Measurements from ENCODE around the gene C11orf21.
"Not testable (repeated sequence)": the region's sequence is repeated elsewhere in the genome, so short reads cannot be mapped to it uniquely, and the experiment has no call there.

Gene C11orf21

GRCh38 chr11:2301631-2302305 is at the start of gene C11orf21, which contains the start of gene TSPAN32:
C11orf21 (minus strand) TSS chr11:2301918; CDS start chr11:2301808, 110 bp downstream.
TSPAN32 (plus strand) TSS chr11:2302013; CDS start chr11:2302150, 137 bp downstream.
- DNase-seq: peak; percentile 85

DNA sequence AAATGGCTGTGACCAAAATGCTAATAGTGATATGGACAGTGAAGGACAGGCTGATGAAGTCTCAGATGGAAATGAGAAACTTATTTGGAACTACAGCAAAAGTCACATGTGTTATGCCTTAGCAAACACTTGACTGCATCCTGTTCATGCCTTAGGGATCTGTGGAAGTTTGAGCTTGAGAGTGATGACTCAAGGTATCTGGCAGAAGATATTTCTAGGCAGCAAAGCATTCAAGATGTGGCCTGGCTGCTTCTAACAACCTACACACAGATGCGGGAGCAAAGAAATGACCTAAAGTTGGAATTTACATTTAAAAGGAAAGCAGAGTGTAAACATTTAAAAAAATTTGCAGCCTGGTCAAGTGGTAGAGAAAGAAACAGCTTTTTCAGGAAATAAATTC is 47.3 kb upstream of the C11orf21 start:
- DNase-seq: no peak

GRCh38 chr11:2347308-2347830 is 45.7 kb upstream of the C11orf21 start:
- DNase-seq: no peak

GRCh38 chr11:2346586-2347307 is 45.0 kb upstream of the C11orf21 start:
- DNase-seq: no peak

- no peak for DNase-seq
Measured at GRCh38 chr11:2346014-2346413, 44.3 kb upstream of the C11orf21 start.

DNA sequence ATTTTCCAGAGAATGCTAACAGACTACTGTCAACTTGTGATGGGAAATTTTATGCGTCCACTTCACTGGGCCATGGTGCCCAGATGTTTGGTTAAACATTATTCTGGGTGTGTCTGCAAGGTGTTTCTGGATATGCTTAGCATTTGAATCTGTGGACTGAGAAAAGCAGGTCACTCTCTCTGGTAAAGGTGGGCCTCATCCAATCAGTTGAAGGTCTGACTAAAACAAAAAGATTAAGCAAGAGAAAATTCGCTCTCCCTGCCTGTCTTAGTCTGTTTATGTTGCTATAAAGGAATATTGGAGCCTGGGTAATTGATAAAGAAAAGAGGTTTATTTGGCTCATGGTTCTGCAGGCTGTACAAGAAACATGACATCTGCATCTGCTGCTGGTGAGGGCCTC is 43.3 kb upstream of the C11orf21 start:
- no peak for DNase-seq

DNA sequence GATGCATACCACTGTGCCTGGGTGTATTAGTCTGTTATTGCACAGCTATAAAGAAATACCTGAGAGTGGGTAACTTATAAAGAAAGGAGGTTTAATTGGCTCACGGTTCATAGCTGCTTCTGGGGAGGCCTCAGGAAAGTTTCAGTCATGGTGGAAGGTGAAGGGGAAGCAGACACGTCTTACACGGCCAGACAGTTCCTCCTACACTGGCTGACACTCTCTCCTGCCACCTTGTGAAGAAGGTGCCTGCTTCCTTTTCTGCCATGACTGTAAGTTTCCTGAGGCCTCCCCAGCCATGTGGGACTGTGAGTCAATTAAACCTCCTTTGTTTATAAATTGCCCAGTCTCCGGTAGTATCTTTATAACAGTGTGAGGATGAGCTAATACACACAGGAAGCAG is 41.8 kb upstream of the C11orf21 start:
- no peak for DNase-seq

DNA sequence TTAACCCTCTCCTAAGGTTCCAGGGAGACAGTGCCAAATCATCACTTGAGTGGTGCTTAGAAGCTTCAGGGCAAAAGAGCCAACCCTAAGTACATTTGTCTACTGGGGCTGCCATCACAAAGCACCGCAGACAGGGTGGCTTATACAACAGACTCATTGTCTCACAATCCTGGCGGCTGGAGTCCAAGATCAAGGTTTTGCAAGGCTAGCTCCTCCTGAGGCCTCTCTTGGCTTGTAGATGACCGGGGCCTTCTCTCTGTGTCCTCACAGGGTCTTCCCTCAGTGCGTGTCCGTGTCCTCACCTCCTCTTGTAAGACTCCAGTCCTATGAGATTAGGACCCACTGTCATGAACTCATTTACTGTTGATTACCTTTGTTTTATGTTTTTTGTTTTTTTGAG is 41.3 kb upstream of the C11orf21 start:
- DNase-seq: no peak

- no peak for DNase-seq
Measured at GRCh38 chr11:2342557-2342956, 40.8 kb upstream of the C11orf21 start.

DNA sequence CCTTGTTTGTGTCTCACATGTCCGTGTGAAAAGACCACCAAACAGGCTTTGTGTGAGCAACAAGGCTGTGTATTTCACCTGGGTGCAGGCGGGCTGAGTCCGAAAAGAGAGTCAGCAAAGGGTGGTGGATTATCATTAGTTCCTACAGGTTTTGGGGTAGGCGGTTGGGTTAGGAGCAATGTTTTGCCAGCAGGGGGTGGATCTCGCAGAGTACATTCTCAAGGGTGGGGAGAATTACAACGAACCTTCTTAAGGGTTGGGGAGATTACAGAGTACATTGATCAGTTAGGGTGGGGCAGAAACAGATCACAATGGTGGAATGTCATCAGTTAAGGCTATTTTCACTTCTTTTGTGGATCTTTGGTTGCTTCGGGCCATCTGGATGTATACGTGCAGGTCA is 37.0 kb upstream of the C11orf21 start:
- DNase-seq: not testable (repeated sequence)

DNA sequence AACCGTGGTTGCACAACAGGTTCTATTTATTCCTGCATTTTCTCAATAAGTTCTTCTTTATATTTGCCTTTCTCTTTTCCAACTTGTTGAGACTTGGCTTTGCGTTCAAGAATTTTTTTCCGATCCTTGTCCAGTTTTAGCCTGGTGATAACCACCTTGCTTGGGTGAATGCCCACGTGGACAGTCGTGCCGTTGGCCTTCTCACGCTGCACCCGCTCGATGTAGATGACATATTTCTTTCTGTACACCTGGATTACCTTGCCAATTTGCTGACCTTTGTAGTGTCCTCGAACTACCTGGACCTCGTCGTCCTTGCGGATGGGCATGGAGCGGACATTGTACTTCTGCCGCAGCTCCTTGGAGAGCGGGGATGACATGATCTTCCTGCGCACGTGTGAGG is 33.6 kb upstream of the C11orf21 start:
- DNase-seq: not testable (repeated sequence)

DNA sequence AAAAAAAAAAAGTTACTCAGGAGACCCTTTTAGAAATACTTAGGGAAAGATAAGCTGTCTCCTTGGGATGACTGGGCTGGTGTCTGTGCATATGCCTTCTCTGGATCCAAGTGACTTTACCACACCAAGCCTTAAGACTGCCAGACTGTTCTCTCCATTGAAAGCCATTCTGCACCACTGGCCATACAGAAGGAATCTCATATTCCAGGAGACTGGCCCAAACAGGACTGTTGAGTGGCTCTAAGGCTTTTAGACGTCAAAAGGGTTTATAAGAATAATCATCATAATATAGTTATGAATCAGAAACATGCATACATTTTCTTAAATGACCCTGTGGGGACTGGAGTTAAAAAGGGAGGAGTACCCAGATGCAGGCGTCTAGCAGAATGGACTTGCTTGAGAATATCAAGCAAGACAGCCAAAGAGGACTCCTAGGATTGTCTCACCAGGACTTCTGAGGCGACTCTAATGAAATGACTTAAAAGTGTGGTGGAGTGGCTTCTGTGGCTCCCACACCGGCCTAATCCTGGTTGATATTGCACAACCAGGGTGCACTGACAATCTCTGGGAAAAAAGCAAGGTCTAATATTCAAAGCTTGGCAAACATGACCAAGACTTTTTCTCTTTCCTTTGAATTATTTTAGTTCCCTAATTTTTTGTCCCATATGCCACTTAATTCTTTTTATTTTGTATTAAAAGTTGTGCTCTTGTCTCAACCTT is 31.9 kb upstream of the C11orf21 start:
- DNase-seq: not testable (repeated sequence)

- DNase-seq: not testable (repeated sequence)
Measured at GRCh38 chr11:2332569-2332968, 30.9 kb upstream of the C11orf21 start.

- no peak for DNase-seq
Measured at GRCh38 chr11:2331404-2331803, 29.7 kb upstream of the C11orf21 start.

DNA sequence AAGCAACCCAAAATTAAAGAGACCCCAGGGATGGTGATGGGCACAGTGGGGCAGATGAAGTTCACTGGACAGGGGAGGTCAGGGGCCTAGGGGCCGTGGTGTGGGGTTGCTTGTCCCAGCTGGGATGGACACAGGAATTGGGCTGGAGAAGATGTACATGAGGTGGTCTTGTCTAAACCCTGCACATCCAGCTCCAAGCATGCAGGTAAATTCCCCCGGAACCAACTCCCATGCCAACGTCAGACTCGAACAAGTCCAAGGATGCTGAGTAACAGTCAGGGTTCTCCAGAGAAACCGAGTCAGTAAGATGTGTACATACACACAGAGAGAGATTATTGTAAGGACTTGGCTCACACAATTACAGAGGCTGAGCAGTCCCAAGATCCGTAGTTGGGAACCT is 29.0 kb upstream of the C11orf21 start:
- DNase-seq: no peak

GRCh38 chr11:2329551-2329950 is 27.8 kb upstream of the C11orf21 start:
- no peak for DNase-seq

GRCh38 chr11:2328656-2329354 is 27.1 kb upstream of the C11orf21 start:
- DNase-seq: no peak

DNA sequence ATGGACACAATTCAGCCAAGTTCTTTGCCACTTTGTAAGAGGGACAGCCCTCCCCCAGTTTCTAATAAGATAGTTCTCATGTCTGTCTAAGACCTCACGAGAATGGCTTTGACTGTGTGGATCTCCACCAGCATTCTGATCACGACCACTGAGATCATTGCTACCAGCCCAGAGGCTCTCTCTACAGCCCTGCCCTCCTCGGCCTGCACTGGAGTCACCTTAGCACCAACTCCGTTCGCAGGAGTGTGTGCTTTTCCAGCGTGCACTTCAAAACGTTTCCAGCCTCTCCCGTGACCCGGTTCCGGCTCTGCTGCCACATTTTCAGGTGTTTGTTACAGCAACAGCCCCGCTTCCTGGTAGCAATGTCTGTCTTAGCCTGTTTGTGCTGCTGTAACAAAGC is 26.3 kb upstream of the C11orf21 start:
- DNase-seq: no peak

DNA sequence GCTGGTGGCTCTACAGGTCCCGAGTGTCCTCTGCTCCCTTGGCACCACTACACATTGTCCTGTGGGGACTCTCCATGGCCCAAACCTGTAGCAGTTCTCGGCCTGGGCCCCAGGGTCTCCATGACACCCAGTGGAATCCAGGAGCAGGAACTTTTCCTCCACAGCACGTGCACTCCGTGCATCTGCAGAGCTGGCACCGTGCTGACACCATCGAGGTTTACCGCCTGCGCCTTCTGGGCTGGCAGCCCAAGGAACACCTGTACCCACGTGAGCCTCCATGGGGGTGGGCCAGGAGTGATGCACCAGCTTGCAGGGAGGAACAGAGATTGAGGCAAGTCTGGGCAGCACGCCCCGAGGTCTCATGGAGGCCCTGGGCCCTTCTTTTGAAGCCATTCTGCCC is 25.3 kb upstream of the C11orf21 start:
- DNase-seq: no peak

DNA sequence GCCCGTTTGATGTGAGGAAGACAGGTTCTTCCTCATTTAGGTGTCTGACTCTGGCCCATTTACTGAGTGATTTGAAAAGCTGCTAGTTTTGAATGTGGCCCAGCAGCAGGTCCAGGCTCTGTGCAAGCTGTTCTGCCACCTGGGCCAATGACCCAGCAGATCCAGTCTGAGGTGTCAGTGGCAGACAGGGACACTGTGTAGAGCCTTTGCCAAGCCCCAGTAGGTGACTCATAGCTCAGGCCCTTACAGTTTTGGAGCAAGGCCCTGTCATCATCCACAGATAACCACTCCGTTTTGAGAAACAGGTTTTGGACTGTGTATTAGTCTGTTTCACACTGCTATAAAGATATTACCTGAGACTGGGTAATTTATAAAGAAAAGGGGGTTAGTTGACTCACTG is 24.0 kb upstream of the C11orf21 start:
- DNase-seq: no peak

- no peak for DNase-seq
Measured at GRCh38 chr11:2325123-2325522, 23.4 kb upstream of the C11orf21 start.

DNA sequence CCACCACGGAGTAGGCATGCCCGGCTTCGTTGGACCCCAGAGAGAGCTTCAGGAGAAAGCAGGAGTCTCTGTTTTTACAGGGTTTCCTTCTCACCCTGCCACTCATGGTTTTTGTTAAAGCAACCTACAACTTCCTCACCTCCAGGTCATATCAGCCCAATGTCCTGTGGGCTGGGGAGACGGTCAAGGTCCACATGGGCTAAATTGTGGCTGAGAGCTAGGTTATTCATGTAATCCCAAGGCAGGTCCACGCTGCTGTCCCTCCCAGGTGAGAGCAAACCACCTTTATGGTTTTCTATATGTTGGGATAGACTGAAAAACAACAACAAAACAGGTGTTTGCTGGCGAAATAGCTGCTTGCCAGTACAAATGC is 19.6 kb upstream of the C11orf21 start:
- DNase-seq: no peak
